K562 (cell line): Measurements from ENCODE around the gene SFMBT2. TPM values are rescaled to one million over a fixed set of nuclear protein-coding genes. Genes with fewer than 3 reads are reported as not detected.

Experiments
- ATAC-seq: fragments of 200-7000 bp; cut with Tn5 transposase; 3 replicates; pipeline ENCODE4 v1.9.1; 2020; ENCODE audit warnings: moderate library complexity
- BruUV-seq: library from RNA; stranded (reverse); fragments of 400-500 nt; replicated peaks from 2 replicates; lab custom pipeline; 2021; lab: Mats Ljungman, UMichigan
- CTCF ChIA-PET: fragments of 300-600 bp; formaldehyde crosslinking; extraction: SDS; loops from one replicate; lab custom pipeline; 2021; ENCODE audit warnings: low intra/inter-chr PET ratio; lab: Yijun Ruan, JAX
- POLR2A ChIA-PET: fragments of 300-600, 350-650 bp; sonication (Branson Sonifier 250); formaldehyde crosslinking; extraction: SDS; loops from one replicate; lab custom pipeline; 2021; ENCODE audit warnings: antibody characterized with exemption, inconsistent platforms; lab: Yijun Ruan, JAX
- DNase-seq, 4 experiments: peaks; one replicate each; pipeline versions ENCODE4 v3.0.0 to v3.0.0-alpha.2; 2011 to 2018; ENCODE audit warnings: low spot score in 3 of 4, mixed read lengths in 3 of 4; ENCODE audit errors: extremely low read depth in 1 of 4
- FAIRE-seq: peaks from 2 replicates; lab custom pipeline; 2011; peaks lifted over from hg19 to GRCh38; lab: Jason Lieb, UNC
- H2AFZ ChIP-seq: 2 replicates; pipeline ENCODE4 v1.6.0; 2011; ENCODE audit warnings: low read depth, low read length, control low read depth, inconsistent platforms
- H3K27ac ChIP-seq: fragments of 200-600 bp; 3 replicates; pipeline ENCODE4 v1.8.0; 2011; ENCODE audit warnings: low read depth, mild to moderate bottlenecking, control low read depth, inconsistent platforms, low read length, moderate library complexity, mixed read lengths; ENCODE audit errors: extremely low read depth
- H3K27me3 ChIP-seq, 2 experiments: fragments of 300-600 bp in 1 of 2; 2 replicates in 1 of 2; 3 replicates in 1 of 2; pipeline versions ENCODE4 v1.6.0 to v1.8.0; 2011; ENCODE audit warnings: inconsistent platforms in 2 of 2, low read length in 2 of 2, mild to moderate bottlenecking in 1 of 2, mixed read lengths in 1 of 2, moderate library complexity in 1 of 2; ENCODE audit not compliant: control insufficient read depth in 2 of 2, insufficient read depth in 2 of 2
- H3K36me3 ChIP-seq: fragments of 300-600 bp; 3 replicates; pipeline ENCODE4 v1.8.0; 2011; ENCODE audit warnings: mild to moderate bottlenecking, low read length, inconsistent platforms; ENCODE audit not compliant: control insufficient read depth, insufficient read depth
- H3K4me1 ChIP-seq, 2 experiments: fragments of 200-600 bp in 1 of 2; replicated peaks in 1 of 2; 2 replicates in 1 of 2; 3 replicates in 1 of 2; pipeline versions ENCODE4 v1.5.1 to v1.8.0; 2011; ENCODE audit warnings: inconsistent platforms in 2 of 2, low read length in 2 of 2, mild to moderate bottlenecking in 1 of 2, mixed read lengths in 1 of 2, moderate library complexity in 1 of 2; ENCODE audit not compliant: control insufficient read depth in 2 of 2, insufficient read depth in 2 of 2
- H3K4me2 ChIP-seq: 2 replicates; pipeline ENCODE4 v1.6.1; 2011; ENCODE audit warnings: low read length, control low read depth, inconsistent platforms, mixed read lengths; ENCODE audit not compliant: insufficient read depth
- H3K4me3 ChIP-seq: fragments of 200-600 bp; sonication (generic), shearing (Covaris generic); 2 replicates; pipeline ENCODE4 v1.5.1; 2016; ENCODE audit warnings: control low read depth, inconsistent platforms
- H3K79me2 ChIP-seq: fragments of 200-600 bp; 3 replicates; pipeline ENCODE4 v1.8.0; 2011; ENCODE audit warnings: low read length, inconsistent platforms; ENCODE audit not compliant: control insufficient read depth, insufficient read depth
- H3K9ac ChIP-seq, 2 experiments: 2 replicates each; pipeline versions ENCODE4 v1.6.0 to v1.6.1; 2011; ENCODE audit warnings: low read depth in 2 of 2, low read length in 2 of 2, control low read depth in 1 of 2, inconsistent platforms in 1 of 2, mild to moderate bottlenecking in 1 of 2, mixed read lengths in 1 of 2; ENCODE audit not compliant: insufficient read depth in 1 of 2
- H3K9me1 ChIP-seq: one replicate; pipeline ENCODE4 v1.6.0; 2011; ENCODE audit warnings: inconsistent platforms, mild to moderate bottlenecking, low read length, moderate library complexity; ENCODE audit not compliant: control insufficient read depth, insufficient read depth
- H3K9me3 ChIP-seq: replicated peaks from 2 replicates; pipeline ENCODE4 v1.5.1; 2011; ENCODE audit warnings: low read depth, low read length, inconsistent platforms; ENCODE audit not compliant: control insufficient read depth, insufficient read depth
- H4K20me1 ChIP-seq: replicated peaks from 2 replicates; pipeline ENCODE4 v1.6.1; 2011; ENCODE audit warnings: low read length, inconsistent platforms, mixed read lengths; ENCODE audit not compliant: control insufficient read depth, insufficient read depth
- ATF3 ChIP-seq, 2 experiments: fragments of 450-650 bp in 1 of 2; sonication (generic) in 1 of 2; formaldehyde crosslinking in 1 of 2; IDR thresholded peaks in 1 of 2; conservative IDR thresholded peaks in 1 of 2; 2 replicates each; pipeline versions ENCODE4 v1.6.1 to v1.8.1; 2016 to 2023; ENCODE audit warnings: mild to moderate bottlenecking in 2 of 2, moderate library complexity in 2 of 2, inconsistent platforms in 1 of 2, missing genetic modification reagents in 1 of 2
- RBM15 ChIP-seq: fragments of 200-400 bp; formaldehyde crosslinking; IDR thresholded peaks from 2 replicates; pipeline ENCODE4 v1.6.1; 2018; ENCODE audit warnings: mild to moderate bottlenecking, low read length, moderate library complexity; ENCODE audit not compliant: insufficient read depth
- RCOR1 ChIP-seq, 2 experiments: IDR thresholded peaks; 2 replicates each; pipeline ENCODE4 v1.6.1; 2012; ENCODE audit warnings: low read depth in 2 of 2, low read length in 2 of 2, borderline replicate concordance in 1 of 2, improper control_type of control experiment in 1 of 2
- THRB ChIP-seq: fragments of 450-650 bp; formaldehyde crosslinking; conservative IDR thresholded peaks from 2 replicates; pipeline ENCODE4 v1.4.0; 2022; ENCODE audit warnings: mild to moderate bottlenecking, missing genetic modification characterization
- WGBS: fragments of 100-300 bp; shearing (Covaris generic); methylation state at CpG from one replicate; pipeline ENCODE4 v1.1.6; 2016; ENCODE audit warnings: low coverage, mixed read lengths; ENCODE audit not compliant: insufficient coverage; ENCODE audit errors: missing lambda C conversion rate; 5-methylcytosine and 5-hydroxymethylcytosine counted together
- in situ Hi-C: fragments of 300-500 bp; cut with MboI; formaldehyde crosslinking; loops from 4 replicates; pipeline ENCODE4 v1.15.0; 2018; ENCODE audit warnings: inconsistent platforms, mixed read lengths
- intact Hi-C: fragments of 100-400 bp; cut with micrococcal nuclease; formaldehyde crosslinking; loops from 2 replicates; pipeline ENCODE4 v1.14.2; 2022
- polyA plus RNA-seq, 8 experiments: library from polyadenylated mRNA; depleted of rRNA in 4 of 8; stranded (reverse) in 5 of 8; unstranded in 3 of 8; fragments of >200 nt; fragmentation: Nextera tagmentation in 2 of 8; fragmentation: Illumina TruSeq in 1 of 8; extraction: Ambion mirVana in 2 of 8; extraction: Trizol in 1 of 8; gene quantifications; 2 replicates each; pipeline versions ENCODE4 v1.2.1 to v1.2.3, GENCODE V29; 2011 to 2014; ENCODE audit warnings: inconsistent platforms in 1 of 8, missing spikeins in 1 of 8
- total RNA-seq, 7 experiments: library from RNA; depleted of rRNA in 6 of 7; stranded (reverse); fragments of >200 nt in 6 of 7; fragmentation: Illumina TruSeq in 2 of 7; extraction: Trizol in 2 of 7; gene quantifications; 2 replicates each; pipeline versions ENCODE4 v1.2.1 to v1.2.3, GENCODE V29; 2011 to 2021; ENCODE audit warnings: low replicate concordance in 1 of 7
- TF ChIP-seq, protein P1 (sequence below): sonication (generic); formaldehyde crosslinking; IDR thresholded peaks from 2 replicates; pipeline ENCODE4 v1.8.0; 2022; ENCODE audit warnings: mild to moderate bottlenecking, missing genetic modification reagents

Gene SFMBT2
- total and polyA plus RNA-seq, 9 of the 15 experiments (the other 6 are each of a cell fraction or from before 2014, with no cell fraction given), result 1.2 to 13.6 (median 7.6) TPM

- no peak for TF ChIP-seq ATF3 (IDR thresholded peaks at IDR 0.05)
- no peak for TF ChIP-seq ATF3 (CRISPR knock-in tag; conservative IDR thresholded peaks at IDR 0.05)
- TF ChIP-seq RCOR1 (IDR thresholded peaks at IDR 0.05; ENCODE audit: borderline replicate concordance in 1 of 2, low read depth in 2 of 2, low read length in 2 of 2), result no peak
- TF ChIP-seq, protein P1, sequence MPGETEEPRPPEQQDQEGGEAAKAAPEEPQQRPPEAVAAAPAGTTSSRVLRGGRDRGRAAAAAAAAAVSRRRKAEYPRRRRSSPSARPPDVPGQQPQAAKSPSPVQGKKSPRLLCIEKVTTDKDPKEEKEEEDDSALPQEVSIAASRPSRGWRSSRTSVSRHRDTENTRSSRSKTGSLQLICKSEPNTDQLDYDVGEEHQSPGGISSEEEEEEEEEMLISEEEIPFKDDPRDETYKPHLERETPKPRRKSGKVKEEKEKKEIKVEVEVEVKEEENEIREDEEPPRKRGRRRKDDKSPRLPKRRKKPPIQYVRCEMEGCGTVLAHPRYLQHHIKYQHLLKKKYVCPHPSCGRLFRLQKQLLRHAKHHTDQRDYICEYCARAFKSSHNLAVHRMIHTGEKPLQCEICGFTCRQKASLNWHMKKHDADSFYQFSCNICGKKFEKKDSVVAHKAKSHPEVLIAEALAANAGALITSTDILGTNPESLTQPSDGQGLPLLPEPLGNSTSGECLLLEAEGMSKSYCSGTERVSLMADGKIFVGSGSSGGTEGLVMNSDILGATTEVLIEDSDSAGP (CRISPR knock-in tag), result no peak
- TF ChIP-seq THRB (CRISPR knock-in tag), result no peak
These were observed 100.8 kb downstream of the SFMBT2 start (continued) for GRCh38 chr10:7310076-7310475.

- POLR2A ChIA-PET, result no interaction called here
- H3K4me3 ChIP-seq, result no peak overlapping the region
- peaks cover 73% of the 10 kb centered on the region for H3K79me2 ChIP-seq
- FAIRE-seq (no peak), ATAC-seq (no peak), DNase-seq (no peak)
- no peak overlapping the region for H3K27ac ChIP-seq
- H2AFZ ChIP-seq, result no peak overlapping the region
- intact Hi-C loops (no loop called here), in situ Hi-C loops (no loop called here)
- H3K9ac ChIP-seq, result no peak overlapping the region
- H3K36me3 ChIP-seq, result no peaks in the 10 kb centered on the region
- H3K4me2 ChIP-seq, result no peak overlapping the region
- H4K20me1 ChIP-seq, result no peaks in the 10 kb centered on the region
- CTCF ChIA-PET, result no interaction called here
- no peaks in the 10 kb centered on the region for H3K9me3 ChIP-seq
- WGBS, result 85% methylated on average over 7 of the region's 7 CpGs
- no peak for TF ChIP-seq RBM15
- no TSS peak for BruUV-seq
- no peaks in the 10 kb centered on the region for H3K9me1 ChIP-seq
- H3K4me1 ChIP-seq, result no peaks in the 10 kb centered on the region; a peak in 1 of 5 replicates
- no peaks in the 10 kb centered on the region for H3K27me3 ChIP-seq
These were observed 102.0 kb downstream of the SFMBT2 start for GRCh38 chr10:7308826-7309225.
